Upper lobe of left lung (tissue), 6 donors: ENCODE data around the gene PTPRN2. TPM values are rescaled to one million over a fixed set of nuclear protein-coding genes. Genes with fewer than 3 reads are reported as not detected.

Source experiments
- ATAC-seq, 2 donors: fragments of 200-7000 bp; cut with Tn5 transposase; one replicate each; pipeline ENCODE4 v1.9.1; 2022; ENCODE audit warnings: mild to moderate bottlenecking in 2 of 2, moderate library complexity in 2 of 2; ENCODE audit not compliant: low FRiP score in 2 of 2
- DNase-seq, 2 donors: peaks; one replicate each; pipeline ENCODE4 v3.0.0-alpha.2; 2019 to 2020
- H3K27ac ChIP-seq, 4 donors: fragments of 200-600 bp; sonication (generic); one replicate each; pipeline ENCODE4 v1.5.1; 2016 to 2019
- H3K27me3 ChIP-seq, 4 donors: fragments of 200-600 bp; sonication (generic); one replicate each; pipeline ENCODE4 v1.5.1; 2017 to 2019
- H3K36me3 ChIP-seq, 4 donors: fragments of 200-600 bp; sonication (generic); one replicate each; pipeline ENCODE4 v1.5.1; 2016 to 2019
- H3K4me1 ChIP-seq, 4 donors: fragments of 200-600 bp; sonication (generic); one replicate each; pipeline ENCODE4 v1.5.1; 2018 to 2019
- H3K4me3 ChIP-seq, 4 donors: fragments of 200-600 bp; sonication (generic); one replicate each; pipeline ENCODE4 v1.5.1; 2017 to 2019; ENCODE audit warnings: mild to moderate bottlenecking in 2 of 4, moderate library complexity in 1 of 4
- H3K9me3 ChIP-seq, 4 donors: fragments of 200-600 bp; sonication (generic); one replicate each; pipeline ENCODE4 v1.5.1; 2018 to 2019
- CTCF ChIP-seq, 6 experiments: fragments of 450-650 bp in 4 of 6; fragments of 200-600 bp in 2 of 6; sonication (generic) in 2 of 6; IDR thresholded peaks; one replicate each; pipeline ENCODE4 v1.5.1; 2016 to 2019; ENCODE audit warnings: antibody characterized with exemption in 6 of 6
- EP300 ChIP-seq, 4 donors: sonication (generic); formaldehyde crosslinking; IDR thresholded peaks; one replicate each; pipeline ENCODE4 v1.5.1; 2017; ENCODE audit warnings: antibody characterized with exemption in 4 of 4, control low read depth in 2 of 4
- POLR2A ChIP-seq, 4 donors: fragments of 450-650 bp; IDR thresholded peaks; one replicate each; pipeline ENCODE4 v1.5.1; 2016 to 2017; ENCODE audit warnings: antibody characterized with exemption in 4 of 4, mild to moderate bottlenecking in 2 of 4
- POLR2AphosphoS5 ChIP-seq, 2 donors: sonication (generic); formaldehyde crosslinking; IDR thresholded peaks; one replicate each; pipeline ENCODE4 v1.5.1; 2017; ENCODE audit warnings: antibody characterized with exemption in 2 of 2
- WGBS, 2 donors: methylation state at CpG; one replicate each; pipeline ENCODE4 v1.1.5; 2017 to 2018; 5-methylcytosine and 5-hydroxymethylcytosine counted together
- total RNA-seq, 6 donors: library from RNA; depleted of rRNA in 4 of 6; stranded (reverse); fragments of >200 nt in 4 of 6; gene quantifications; one replicate each; pipeline versions ENCODE4 v1.1.0 to v1.2.1, GENCODE V29; 2016 to 2021
- donor health status: DM: no; HTN: no; CAD: no; lungs with moderate emphysema.
- donor health status: DM: no; HTN: yes; CAD: no; lungs with severe emphysema.

Gene PTPRN2
- total RNA-seq, 6 donors from 2014 or later = 3.3 to 7.9 (median 5.2) TPM

- TF ChIP-seq EP300 (IDR thresholded peaks at IDR 0.05) (no peak), POLR2AphosphoS5 (IDR thresholded peaks at IDR 0.05) (no peak), CTCF (IDR thresholded peaks at IDR 0.05) (no peak), POLR2A (IDR thresholded peaks at IDR 0.05) (no peak)
- no peak for ATAC-seq
Measured at GRCh38 chr7:157930926-157931466, 656.6 kb downstream of the PTPRN2 start.

GRCh38 chr7:157930441-157930840 lies 657.2 kb downstream of the PTPRN2 start:
- Histone ChIP-seq H3K9me3 (peaks cover 0 to 11% (median 0%) of the 10 kb centered on the region in 4 donors), H3K27ac (no peak overlapping the region), H3K36me3 (no peaks in the 10 kb centered on the region), H3K4me1 (no peaks in the 10 kb centered on the region), H3K27me3 (no peaks in the 10 kb centered on the region), H3K4me3 (no peak overlapping the region)
- WGBS, 2 donors = 65 to 100% methylated on average over 2 to 6 of the region's 6 CpGs
- ATAC-seq (no peak), DNase-seq (no peak)
- no peak for TF ChIP-seq EP300 (IDR thresholded peaks at IDR 0.05)
- no peak for TF ChIP-seq POLR2A (IDR thresholded peaks at IDR 0.05)
- TF ChIP-seq CTCF (IDR thresholded peaks at IDR 0.05) = no peak
- TF ChIP-seq POLR2AphosphoS5 (IDR thresholded peaks at IDR 0.05) = no peak

More at GRCh38 chr7:157930926-157931466, 656.6 kb downstream of the PTPRN2 start:
- no peak for DNase-seq
- Histone ChIP-seq H3K27me3 (no peaks in the 10 kb centered on the region), H3K9me3 (peaks cover 0 to 11% (median 0%) of the 10 kb centered on the region in 4 donors), H3K4me3 (no peak overlapping the region), H3K36me3 (no peaks in the 10 kb centered on the region), H3K27ac (no peak overlapping the region), H3K4me1 (no peaks in the 10 kb centered on the region)
- 81 to 82% methylated on average over 13 of the region's 13 CpGs for whole genome bisulfite sequencing, 2 donors

GRCh38 chr7:157929671-157930070 lies 658.0 kb downstream of the PTPRN2 start:
- ATAC-seq = no peak
- Histone ChIP-seq H3K27ac (no peak overlapping the region), H3K4me1 (no peaks in the 10 kb centered on the region), H3K4me3 (no peak overlapping the region), H3K36me3 (no peaks in the 10 kb centered on the region), H3K27me3 (no peaks in the 10 kb centered on the region), H3K9me3 (peaks cover 0 to 11% (median 0%) of the 10 kb centered on the region in 4 donors)
- 86 to 93% methylated on average over 13 to 16 of the region's 16 CpGs for WGBS, 2 donors
- no peak for TF ChIP-seq CTCF (IDR thresholded peaks at IDR 0.05)
- DNase-seq = no peak

GRCh38 chr7:157928808-157929425 lies 658.7 kb downstream of the PTPRN2 start:
- Histone ChIP-seq H3K4me3 (no peak overlapping the region), H3K27ac (no peak overlapping the region), H3K9me3 (peaks cover 0 to 11% (median 0%) of the 10 kb centered on the region in 4 donors), H3K4me1 (no peaks in the 10 kb centered on the region), H3K36me3 (no peaks in the 10 kb centered on the region), H3K27me3 (no peaks in the 10 kb centered on the region)
- DNase-seq (no peak), ATAC-seq (no peak)
- no peak for TF ChIP-seq POLR2A (IDR thresholded peaks at IDR 0.05)
- TF ChIP-seq CTCF (IDR thresholded peaks at IDR 0.05) = no peak
- no peak for TF ChIP-seq POLR2AphosphoS5 (IDR thresholded peaks at IDR 0.05)
- no peak for TF ChIP-seq EP300 (IDR thresholded peaks at IDR 0.05)
- WGBS, 2 donors = 71 to 81% methylated on average over 11 to 14 of the region's 14 CpGs
